T-helper 22 cell (primary cell): ENCODE data around the gene HMX2.
A peak's percentile ranks its signal among the peaks of the same experiment; 100 is the strongest.

Experiments
- DNase-seq: peaks from one replicate; pipeline ENCODE4 v3.0.0-alpha.2; 2020; ENCODE audit warnings: low read depth

HMX2 gene

GRCh38 chr10:123147635-123148413, at the start of gene HMX2:
Gene HMX2, plus strand, starts transcription at chr10:123148136. Its CDS starts 243 bp downstream, at chr10:123148379.
- no peak for DNase-seq

- no peak for DNase-seq
These were observed 47.7 kb upstream of the HMX2 start for GRCh38 chr10:123100030-123100762.

- no peak for DNase-seq
These were observed 46.1 kb upstream of the HMX2 start for GRCh38 chr10:123101872-123102271.

GRCh38 chr10:123102673-123103072, 45.3 kb upstream of the HMX2 start:
- DNase-seq: no peak

- DNase-seq: no peak
These were observed 44.0 kb upstream of the HMX2 start for GRCh38 chr10:123103944-123104343.

GRCh38 chr10:123109466-123109865, 38.5 kb upstream of the HMX2 start:
- no peak for DNase-seq

- no peak for DNase-seq
These were observed 30.1 kb upstream of the HMX2 start for GRCh38 chr10:123117644-123118417.

GRCh38 chr10:123119081-123119480, 28.9 kb upstream of the HMX2 start:
- DNase-seq: no peak

- DNase-seq: no peak
These were observed 21.7 kb upstream of the HMX2 start for GRCh38 chr10:123126246-123126645.

GRCh38 chr10:123129618-123130271, 18.2 kb upstream of the HMX2 start:
- DNase-seq: no peak

GRCh38 chr10:123132576-123133477, 15.1 kb upstream of the HMX2 start:
- DNase-seq: peak; percentile 57

GRCh38 chr10:123133541-123134342, 14.2 kb upstream of the HMX2 start:
- no peak for DNase-seq

GRCh38 chr10:123134343-123134914, 13.5 kb upstream of the HMX2 start:
- DNase-seq: no peak

- DNase-seq: no peak
These were observed 13.0 kb upstream of the HMX2 start for GRCh38 chr10:123134915-123135414.

- no peak for DNase-seq
These were observed 12.4 kb upstream of the HMX2 start, which contains the start of gene HMX3 for GRCh38 chr10:123135415-123136141. Gene HMX3, plus strand, starts transcription at chr10:123135970. Its CDS starts 81 bp downstream, at chr10:123136051.

GRCh38 chr10:123136221-123136805, 11.6 kb upstream of the HMX2 start:
- no peak for DNase-seq

GRCh38 chr10:123136806-123137642, 10.9 kb upstream of the HMX2 start:
- DNase-seq: no peak

- no peak for DNase-seq
These were observed 8.8 kb upstream of the HMX2 start for GRCh38 chr10:123139165-123139520.
